Endothelial cell of umbilical vein (primary cell): ENCODE data around the gene NKIRAS1. TPM values are rescaled to one million over a fixed set of nuclear protein-coding genes. Genes with fewer than 3 reads are reported as not detected.

ENCODE experiments used
- BruUV-seq: library from RNA; stranded (reverse); fragments of 400-500 nt; replicated peaks from 2 replicates; lab custom pipeline; 2021; lab: Mats Ljungman, UMichigan
- CTCF ChIA-PET: fragments of 300-600, 350-600 bp; sonication (Branson Sonifier 250); formaldehyde crosslinking; loops from one replicate; lab custom pipeline; 2021; ENCODE audit warnings: antibody characterized with exemption, inconsistent platforms; lab: Charles Lee
- POLR2A ChIA-PET: fragments of 300-600, 350-600 bp; sonication (Branson Sonifier 250); formaldehyde crosslinking; loops from one replicate; lab custom pipeline; 2021; ENCODE audit warnings: antibody characterized with exemption, inconsistent platforms; lab: Charles Lee
- DNase-seq: peaks from one replicate; pipeline ENCODE4 v3.0.0-alpha.2; 2011; ENCODE audit warnings: low read depth, low spot score
- FAIRE-seq: peaks from 2 replicates; lab custom pipeline; 2011; peaks lifted over from hg19 to GRCh38; lab: Jason Lieb, UNC
- H2AFZ ChIP-seq: 2 replicates; pipeline ENCODE4 v1.6.0; 2012; ENCODE audit warnings: low read depth, low read length, control low read depth, inconsistent platforms
- H3K27ac ChIP-seq: 2 replicates; pipeline ENCODE4 v1.5.1; 2011; ENCODE audit warnings: low read depth, mild to moderate bottlenecking, control low read depth, low read length, moderate library complexity; ENCODE audit not compliant: insufficient read depth
- H3K27me3 ChIP-seq, 2 experiments: 2 replicates each; pipeline versions ENCODE4 v1.6.0 to v1.6.1; 2011; ENCODE audit warnings: low read length in 2 of 2, mixed read lengths in 1 of 2; ENCODE audit not compliant: control insufficient read depth in 2 of 2, insufficient read depth in 2 of 2
- H3K36me3 ChIP-seq, 2 experiments: 2 replicates in 1 of 2; 3 replicates in 1 of 2; pipeline ENCODE4 v1.5.1; 2011; ENCODE audit warnings: low read length in 2 of 2, mild to moderate bottlenecking in 1 of 2, moderate library complexity in 1 of 2; ENCODE audit not compliant: control insufficient read depth in 2 of 2, insufficient read depth in 2 of 2; ENCODE audit errors: extremely low read depth in 1 of 2
- H3K4me1 ChIP-seq: 3 replicates; pipeline ENCODE4 v1.5.1; 2011; ENCODE audit warnings: mild to moderate bottlenecking, low read length; ENCODE audit not compliant: control insufficient read depth, insufficient read depth; ENCODE audit errors: extremely low read depth
- H3K4me2 ChIP-seq: 2 replicates; pipeline ENCODE4 v1.6.1; 2011; ENCODE audit warnings: low read length, control low read depth, mixed read lengths; ENCODE audit not compliant: insufficient read depth
- H3K4me3 ChIP-seq, 3 experiments: fragments of 200-600 bp in 1 of 3; sonication (generic), shearing (Covaris generic) in 1 of 3; replicated peaks in 1 of 3; 2 replicates each; pipeline ENCODE4 v1.5.1; 2011 to 2016; ENCODE audit warnings: control low read depth in 3 of 3, low read length in 3 of 3, mild to moderate bottlenecking in 2 of 3, inconsistent platforms in 1 of 3, low read depth in 1 of 3, moderate library complexity in 1 of 3; ENCODE audit not compliant: insufficient read depth in 1 of 3
- H3K79me2 ChIP-seq: 2 replicates; pipeline ENCODE4 v1.6.0; 2012; ENCODE audit warnings: low read length, inconsistent platforms; ENCODE audit not compliant: control insufficient read depth, insufficient read depth
- H3K9ac ChIP-seq: replicated peaks from 2 replicates; pipeline ENCODE3; 2011; ENCODE audit warnings: low read length, control low read depth; ENCODE audit not compliant: insufficient read depth; ENCODE audit errors: extremely low read depth
- H3K9me1 ChIP-seq: replicated peaks from 3 replicates; pipeline ENCODE4 v1.6.0; 2011; ENCODE audit warnings: mild to moderate bottlenecking, low read length; ENCODE audit not compliant: control insufficient read depth, insufficient read depth; ENCODE audit errors: extremely low read depth
- H3K9me3 ChIP-seq: replicated peaks from 2 replicates; pipeline ENCODE4 v1.5.1; 2012; ENCODE audit warnings: low read length, inconsistent platforms; ENCODE audit not compliant: control insufficient read depth, insufficient read depth
- H4K20me1 ChIP-seq: replicated peaks from 2 replicates; pipeline ENCODE3; 2011; ENCODE audit warnings: mild to moderate bottlenecking, low read length; ENCODE audit not compliant: control insufficient read depth, insufficient read depth; ENCODE audit errors: extremely low read depth
- CTCF ChIP-seq, 2 donors: IDR thresholded peaks; 1 replicate in 1 of 2; 2 replicates in 1 of 2; pipeline ENCODE4 v1.5.1; 2011; ENCODE audit warnings: low read length in 2 of 2, mild to moderate bottlenecking in 2 of 2, moderate library complexity in 2 of 2, control low read depth in 1 of 2, inconsistent platforms in 1 of 2, low read depth in 1 of 2; ENCODE audit not compliant: insufficient read depth in 1 of 2; ENCODE audit errors: extremely low read depth in 1 of 2
- EZH2 ChIP-seq: IDR thresholded peaks from 2 replicates; pipeline ENCODE4 v1.6.1; 2012; ENCODE audit warnings: borderline replicate concordance, low read depth, mild to moderate bottlenecking, moderate library complexity, low read length, inconsistent platforms; ENCODE audit not compliant: severe bottlenecking
- FOS ChIP-seq: IDR thresholded peaks from 2 replicates; pipeline ENCODE4 v1.6.1; 2011; ENCODE audit warnings: mild to moderate bottlenecking, low read length, moderate library complexity, borderline replicate concordance; ENCODE audit not compliant: insufficient read depth
- GATA2 ChIP-seq: IDR thresholded peaks from 2 replicates; pipeline ENCODE4 v1.7.0; 2011; ENCODE audit warnings: low read depth, mild to moderate bottlenecking, moderate library complexity, mixed read lengths, low read length; ENCODE audit not compliant: insufficient read length, insufficient read depth
- JUN ChIP-seq: IDR thresholded peaks from 2 replicates; pipeline ENCODE4 v1.6.1; 2011; ENCODE audit warnings: borderline replicate concordance, low read depth; ENCODE audit not compliant: insufficient read length, insufficient read depth
- MAX ChIP-seq: IDR thresholded peaks from 2 replicates; pipeline ENCODE4 v1.6.1; 2011; ENCODE audit not compliant: insufficient read depth, insufficient read length
- MYC ChIP-seq: IDR thresholded peaks from one replicate; pipeline ENCODE4 v1.6.1; 2011; ENCODE audit warnings: mild to moderate bottlenecking, low read depth, low read length
- POLR2A ChIP-seq: IDR thresholded peaks from 2 replicates; pipeline ENCODE4 v1.6.1; 2012; ENCODE audit warnings: low read depth, mild to moderate bottlenecking, control low read depth, low read length
- POLR2AphosphoS5 ChIP-seq: IDR thresholded peaks from 2 replicates; pipeline ENCODE4 v1.6.1; 2012; ENCODE audit warnings: low read depth, mild to moderate bottlenecking, control low read depth, low read length, moderate library complexity; ENCODE audit not compliant: insufficient read depth
- dilution Hi-C: fragments of 300-500 bp; cut with MboI; formaldehyde crosslinking; loops from one replicate; pipeline ENCODE4 v1.15.0; 2019; ENCODE audit warnings: low sequenced_read_pairs; ENCODE audit not compliant: extremely low pct_ligation_motif_present
- intact Hi-C: fragments of 100-400 bp; cut with micrococcal nuclease; formaldehyde crosslinking; loops from one replicate; pipeline ENCODE4 v1.10.0; 2022
- polyA plus RNA-seq, 4 experiments: library from polyadenylated mRNA; depleted of rRNA in 3 of 4; stranded (reverse) in 3 of 4; unstranded in 1 of 4; fragments of >200 nt; gene quantifications; 2 replicates each; pipeline versions ENCODE4 v1.2.1 to v1.2.3, GENCODE V29; 2011 to 2012; ENCODE audit warnings: missing spikeins in 1 of 4
- total RNA-seq: library from RNA; stranded (reverse); gene quantifications from 2 replicates; pipeline ENCODE4 v1.2.3, GENCODE V29; 2021

Gene NKIRAS1
- total and polyA plus RNA-seq, 2 donors (not counting 3 experiments of a cell fraction or from before 2014, with no cell fraction given) = 2.2 to 2.9 TPM

GRCh38 chr3:23864931-23865330, 51.9 kb downstream of the NKIRAS1 start:
- H3K4me1 ChIP-seq = peaks cover 48% of the 10 kb centered on the region
- intact Hi-C loops = no loop called here
- ChIA-PET CTCF (interaction anchor here (0.8 to 3.4 kb wide), 6 partner anchors 10 to 37 kb away, joined by 3 to 15 read pairs (median 6); no protein-coding TSS in a partner anchor), POLR2A (interaction anchor here (2.2 kb wide), 1 partner anchor 52 kb away, joined by 14 read pairs; the partner anchor contains the start of genes NKIRAS1 and RPL15)
- no peak overlapping the region for H3K9ac ChIP-seq
- no peak for TF ChIP-seq CTCF (IDR thresholded peaks at IDR 0.05; ENCODE audit: extremely low read depth in 1 of 2, insufficient read depth in 1 of 2, low read depth in 1 of 2, low read length in 2 of 2)
- no peak for TF ChIP-seq MAX
- TF ChIP-seq EZH2 = no peak
- TF ChIP-seq POLR2AphosphoS5 = no peak
- no peak for TF ChIP-seq JUN
- no peak for TF ChIP-seq FOS
- no peak for TF ChIP-seq MYC
- no peak for TF ChIP-seq GATA2
- TF ChIP-seq POLR2A = no peak
- FAIRE-seq = no peak
- no peak overlapping the region for H3K4me3 ChIP-seq
- H3K27ac ChIP-seq = no peak overlapping the region
- dilution Hi-C loops = no loop called here
- H3K36me3 ChIP-seq = no peaks in the 10 kb centered on the region
- no peaks in the 10 kb centered on the region for H3K9me3 ChIP-seq
- H3K79me2 ChIP-seq = peaks cover 62% of the 10 kb centered on the region
- H2AFZ ChIP-seq = no peak overlapping the region
- H3K27me3 ChIP-seq = no peaks in the 10 kb centered on the region
- no peaks in the 10 kb centered on the region for H3K9me1 ChIP-seq
- H4K20me1 ChIP-seq = no peaks in the 10 kb centered on the region
- no peak overlapping the region for H3K4me2 ChIP-seq
- BruUV-seq = no TSS peak
- DNase-seq = peak; percentile 31
